C1 segment of cervical spinal cord (tissue), 14 donors: ENCODE data around the gene PTPRM.

Experiments used
- DNase-seq, 14 donors: peaks; one replicate each; lab custom pipeline; 2025; lab: John Stamatoyannopoulos, UW

The PTPRM gene

GRCh38 chr18:7805880-7806279, 238.8 kb downstream of the PTPRM start:
- no peak for DNase-seq

GRCh38 chr18:7807936-7808453, 240.9 kb downstream of the PTPRM start:
- no peak for DNase-seq

- DNase-seq: no peak
Measured at GRCh38 chr18:7808992-7809391, 241.9 kb downstream of the PTPRM start.

- no peak for DNase-seq
Measured at GRCh38 chr18:7809455-7809854, 242.3 kb downstream of the PTPRM start.

GRCh38 chr18:7809978-7810377, 242.9 kb downstream of the PTPRM start:
- no peak for DNase-seq

- no peak for DNase-seq
Measured at GRCh38 chr18:7812431-7813063, 245.4 kb downstream of the PTPRM start.

- DNase-seq: no peak
Measured at GRCh38 chr18:7813131-7813530, 246.0 kb downstream of the PTPRM start.

- no peak for DNase-seq
Measured at GRCh38 chr18:7814754-7815315, 247.7 kb downstream of the PTPRM start.

- no peak for DNase-seq
Measured at GRCh38 chr18:7815787-7816186, 248.7 kb downstream of the PTPRM start.

GRCh38 chr18:7817575-7818230, 250.6 kb downstream of the PTPRM start:
- DNase-seq: no peak

GRCh38 chr18:7821784-7822183, 254.7 kb downstream of the PTPRM start:
- DNase-seq: no peak

- DNase-seq: no peak
Measured at GRCh38 chr18:7822435-7823331, 255.6 kb downstream of the PTPRM start.

- DNase-seq: no peak
Measured at GRCh38 chr18:7824970-7825369, 257.9 kb downstream of the PTPRM start.

- no peak for DNase-seq
Measured at GRCh38 chr18:7830468-7830867, 263.4 kb downstream of the PTPRM start.

GRCh38 chr18:7839548-7839947, 272.4 kb downstream of the PTPRM start:
- DNase-seq: no peak

GRCh38 chr18:7840411-7840810, 273.3 kb downstream of the PTPRM start:
- no peak for DNase-seq

GRCh38 chr18:7844017-7844416, 276.9 kb downstream of the PTPRM start:
- no peak for DNase-seq

GRCh38 chr18:7844418-7844817, 277.3 kb downstream of the PTPRM start:
- DNase-seq: no peak

GRCh38 chr18:7846335-7846734, 279.2 kb downstream of the PTPRM start:
- DNase-seq: no peak

GRCh38 chr18:7847357-7848053, 280.4 kb downstream of the PTPRM start:
- DNase-seq: no peak

GRCh38 chr18:7848054-7848412, 280.9 kb downstream of the PTPRM start:
- DNase-seq: no peak
